Cardiac fibroblast (primary cell): ENCODE data around the gene PARVA.
A peak's percentile ranks its signal among the peaks of the same experiment; 100 is the strongest.

Experiments used
- DNase-seq, 2 donors: peaks; one replicate each; pipeline versions ENCODE4 v3.0.0 to v3.0.0-alpha.2; 2010; ENCODE audit warnings: low read depth in 2 of 2
- H3K4me3 ChIP-seq, 2 donors: replicated peaks in 1 of 2; 1 replicate in 1 of 2; 2 replicates in 1 of 2; pipeline ENCODE4 v1.5.1; 2011; ENCODE audit warnings: low read depth in 2 of 2, low read length in 2 of 2, mild to moderate bottlenecking in 2 of 2, moderate library complexity in 1 of 2
- CTCF ChIP-seq: IDR thresholded peaks from one replicate; pipeline ENCODE4 v1.5.1; 2011; ENCODE audit warnings: low read depth, mild to moderate bottlenecking, low read length, inconsistent platforms

Gene PARVA

GRCh38 chr11:12454782-12455181 lies 77.4 kb downstream of the PARVA start:
- no peak for TF ChIP-seq CTCF
- DNase-seq, result peak in 1 of 2 donors; percentile 69

GRCh38 chr11:12455938-12456337 lies 78.6 kb downstream of the PARVA start:
- DNase-seq, result peak; percentile 62 to 75
- TF ChIP-seq CTCF, result no peak
- H3K4me3 ChIP-seq, result no peak overlapping the region

More at GRCh38 chr11:12454782-12455181, 77.4 kb downstream of the PARVA start:
- no peak overlapping the region for H3K4me3 ChIP-seq

- no peak overlapping the region for H3K4me3 ChIP-seq
- no peak for TF ChIP-seq CTCF
- DNase-seq, result peak; percentile 48 to 64
Measured at GRCh38 chr11:12456651-12457579, 79.5 kb downstream of the PARVA start.

GRCh38 chr11:12458042-12458441 lies 80.7 kb downstream of the PARVA start:
- H3K4me3 ChIP-seq, result no peak overlapping the region
- no peak for TF ChIP-seq CTCF
- no peak for DNase-seq

GRCh38 chr11:12459374-12459773 lies 82.0 kb downstream of the PARVA start:
- no peak overlapping the region for H3K4me3 ChIP-seq
- no peak for DNase-seq
- no peak for TF ChIP-seq CTCF

GRCh38 chr11:12459865-12460444 lies 82.6 kb downstream of the PARVA start:
- peak; percentile 24 to 36 for DNase-seq
- no peak overlapping the region for H3K4me3 ChIP-seq
- TF ChIP-seq CTCF, result no peak
